Endothelial cell (in vitro differentiated cells): ENCODE data around the gene SND1. TPM values are rescaled to one million over a fixed set of nuclear protein-coding genes. Genes with fewer than 3 reads are reported as not detected.

Source experiments
- DNase-seq: peaks from one replicate; pipeline ENCODE4 v3.0.0; 2021; ENCODE audit warnings: low spot score
- H3K27ac Mint-ChIP-seq: one replicate; pipeline ENCODE4 v1.8.0; 2021; ENCODE audit warnings: mixed read lengths, inconsistent platforms; ENCODE audit not compliant: unreplicated experiment
- H3K27me3 Mint-ChIP-seq: one replicate; pipeline ENCODE4 v1.8.0; 2021; ENCODE audit warnings: mild to moderate bottlenecking, moderate library complexity, mixed read lengths, inconsistent platforms; ENCODE audit not compliant: unreplicated experiment
- H3K36me3 Mint-ChIP-seq: one replicate; pipeline ENCODE4 v1.8.0; 2021; ENCODE audit warnings: mild to moderate bottlenecking, low read depth, mixed read lengths, inconsistent platforms; ENCODE audit not compliant: unreplicated experiment
- H3K4me1 Mint-ChIP-seq: one replicate; pipeline ENCODE4 v1.8.0; 2021; ENCODE audit warnings: mild to moderate bottlenecking, mixed read lengths, inconsistent platforms; ENCODE audit not compliant: unreplicated experiment
- H3K4me3 Mint-ChIP-seq: one replicate; pipeline ENCODE4 v1.8.0; 2021; ENCODE audit warnings: mild to moderate bottlenecking, mixed read lengths, inconsistent platforms; ENCODE audit not compliant: unreplicated experiment
- H3K9me3 Mint-ChIP-seq: one replicate; pipeline ENCODE4 v1.8.0; 2021; ENCODE audit warnings: mixed read lengths, inconsistent platforms; ENCODE audit not compliant: unreplicated experiment
- total RNA-seq: library from RNA; stranded (reverse); fragmentation: NEBNext Ultra II Directional; extraction: Animal tissue kit (Norgen Biotek cat#: 25700); gene quantifications from one replicate; pipeline ENCODE4 v1.2.1, GENCODE V29; 2021; ENCODE audit not compliant: unreplicated experiment
- TF ChIP-seq, protein P1 (sequence below): fragments of 200-600 bp; sonication (generic); IDR thresholded peaks from one replicate; pipeline ENCODE4 v1.5.0; 2021; ENCODE audit warnings: antibody characterized with exemption; ENCODE audit not compliant: unreplicated experiment

The SND1 gene
- total RNA-seq, 1 donor from 2014 or later: 375 TPM

DNA sequence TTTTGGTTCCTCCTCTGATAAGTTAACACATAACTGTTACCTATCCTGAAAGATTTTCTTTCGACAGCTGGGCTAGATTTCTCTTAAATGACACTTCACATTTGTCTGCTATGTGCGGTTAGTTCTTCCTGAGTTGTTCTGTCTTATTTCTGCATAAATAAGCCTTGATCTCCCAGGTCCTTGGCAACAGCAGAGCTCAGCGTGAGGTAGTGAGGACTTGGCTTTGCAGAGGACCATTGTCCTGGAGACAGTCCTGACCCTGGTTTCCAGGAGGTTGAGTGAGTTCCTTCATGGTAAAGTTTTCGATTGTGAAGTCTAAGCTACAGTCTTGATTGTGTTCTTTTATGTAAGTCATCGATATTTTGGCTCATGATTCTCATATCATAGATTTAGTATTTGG lies 23.7 kb downstream of the SND1 start:
- no peak for DNase-seq
- peaks cover 6% of the 10 kb centered on the region for H3K27me3 Mint-ChIP-seq
- H3K9me3 Mint-ChIP-seq: no peaks in the 10 kb centered on the region
- H3K4me1 Mint-ChIP-seq: peaks cover 44% of the 10 kb centered on the region
- peak overlapping the region; percentile 70 for H3K27ac Mint-ChIP-seq
- peak overlapping the region; percentile 53 for H3K4me3 Mint-ChIP-seq
- peaks cover 54% of the 10 kb centered on the region for H3K36me3 Mint-ChIP-seq
- TF ChIP-seq, protein P1, sequence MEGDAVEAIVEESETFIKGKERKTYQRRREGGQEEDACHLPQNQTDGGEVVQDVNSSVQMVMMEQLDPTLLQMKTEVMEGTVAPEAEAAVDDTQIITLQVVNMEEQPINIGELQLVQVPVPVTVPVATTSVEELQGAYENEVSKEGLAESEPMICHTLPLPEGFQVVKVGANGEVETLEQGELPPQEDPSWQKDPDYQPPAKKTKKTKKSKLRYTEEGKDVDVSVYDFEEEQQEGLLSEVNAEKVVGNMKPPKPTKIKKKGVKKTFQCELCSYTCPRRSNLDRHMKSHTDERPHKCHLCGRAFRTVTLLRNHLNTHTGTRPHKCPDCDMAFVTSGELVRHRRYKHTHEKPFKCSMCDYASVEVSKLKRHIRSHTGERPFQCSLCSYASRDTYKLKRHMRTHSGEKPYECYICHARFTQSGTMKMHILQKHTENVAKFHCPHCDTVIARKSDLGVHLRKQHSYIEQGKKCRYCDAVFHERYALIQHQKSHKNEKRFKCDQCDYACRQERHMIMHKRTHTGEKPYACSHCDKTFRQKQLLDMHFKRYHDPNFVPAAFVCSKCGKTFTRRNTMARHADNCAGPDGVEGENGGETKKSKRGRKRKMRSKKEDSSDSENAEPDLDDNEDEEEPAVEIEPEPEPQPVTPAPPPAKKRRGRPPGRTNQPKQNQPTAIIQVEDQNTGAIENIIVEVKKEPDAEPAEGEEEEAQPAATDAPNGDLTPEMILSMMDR: no peak

DNA sequence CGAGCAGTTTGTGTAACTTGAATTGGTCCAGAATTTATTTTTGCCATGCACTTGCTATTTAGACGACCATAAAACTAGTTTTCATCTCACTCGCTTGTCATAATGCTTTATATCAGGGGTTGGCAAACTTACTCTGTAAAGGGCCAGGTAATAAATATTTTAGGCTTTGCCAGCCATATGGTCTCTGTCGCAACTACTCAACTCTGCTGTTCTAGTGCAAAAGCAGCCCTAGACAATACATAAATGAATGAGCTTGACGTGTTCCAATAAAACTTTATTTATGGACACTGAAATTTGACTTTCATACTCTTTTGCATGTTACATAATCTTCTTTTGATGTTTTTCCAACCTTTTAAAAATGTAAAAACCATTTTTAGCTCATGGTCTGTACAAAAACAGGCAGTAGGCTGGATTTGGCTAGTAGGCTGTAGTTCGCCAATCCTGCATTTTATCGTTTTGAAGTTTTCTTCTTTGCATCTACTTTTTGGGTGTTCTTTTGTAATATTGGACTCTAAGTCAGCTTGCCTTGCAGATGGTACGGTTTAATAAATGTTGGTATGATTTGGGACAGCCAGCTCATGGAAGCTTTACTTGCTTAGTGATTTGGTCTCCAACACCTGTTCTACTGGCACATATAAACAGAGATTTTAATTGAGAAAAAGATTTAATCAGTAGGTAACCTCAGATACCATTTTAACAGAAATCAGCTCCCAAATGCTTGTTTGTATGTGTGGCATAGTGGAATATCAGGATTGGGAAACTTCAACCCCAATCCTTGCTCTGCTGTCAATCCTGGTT lies 25.6 kb downstream of the SND1 start:
- Mint-ChIP-seq H3K36me3 (peaks cover 50% of the 10 kb centered on the region), H3K27ac (peak overlapping the region; percentile 42)

DNA sequence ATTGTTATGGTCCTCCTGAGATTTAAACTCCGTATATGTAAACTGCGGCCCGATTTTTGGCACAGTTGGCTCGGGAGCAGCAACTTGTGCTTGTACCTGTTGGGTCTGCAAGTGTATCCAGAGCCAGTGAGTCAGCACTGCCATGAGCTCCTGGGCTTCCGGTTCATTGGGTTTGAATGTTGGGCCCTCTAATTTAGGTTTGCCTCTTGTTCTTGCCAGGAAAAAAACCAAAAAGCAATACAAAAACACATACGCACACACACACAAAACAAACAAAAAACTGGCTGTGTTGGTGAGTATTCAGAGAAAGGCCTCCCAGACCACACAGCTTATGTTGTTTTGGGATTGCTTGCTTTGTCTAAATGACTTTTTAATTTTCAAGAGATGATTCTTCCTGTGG lies 26.3 kb downstream of the SND1 start:
- H3K9me3 Mint-ChIP-seq: no peaks in the 10 kb centered on the region
- no peak overlapping the region for H3K4me3 Mint-ChIP-seq
- peaks cover 50% of the 10 kb centered on the region for H3K36me3 Mint-ChIP-seq
- peaks cover 65% of the 10 kb centered on the region for H3K4me1 Mint-ChIP-seq
- DNase-seq: no peak
- TF ChIP-seq, protein P1: no peak
- H3K27ac Mint-ChIP-seq: peak overlapping the region; percentile 42
- H3K27me3 Mint-ChIP-seq: peaks cover 6% of the 10 kb centered on the region

More for the DNA sequence above, 25.6 kb downstream of the SND1 start:
- Mint-ChIP-seq H3K27me3 (peaks cover 6% of the 10 kb centered on the region), H3K4me1 (peaks cover 58% of the 10 kb centered on the region), H3K4me3 (no peak overlapping the region), H3K9me3 (no peaks in the 10 kb centered on the region)
- TF ChIP-seq, protein P1: no peak
- DNase-seq: no peak

DNA sequence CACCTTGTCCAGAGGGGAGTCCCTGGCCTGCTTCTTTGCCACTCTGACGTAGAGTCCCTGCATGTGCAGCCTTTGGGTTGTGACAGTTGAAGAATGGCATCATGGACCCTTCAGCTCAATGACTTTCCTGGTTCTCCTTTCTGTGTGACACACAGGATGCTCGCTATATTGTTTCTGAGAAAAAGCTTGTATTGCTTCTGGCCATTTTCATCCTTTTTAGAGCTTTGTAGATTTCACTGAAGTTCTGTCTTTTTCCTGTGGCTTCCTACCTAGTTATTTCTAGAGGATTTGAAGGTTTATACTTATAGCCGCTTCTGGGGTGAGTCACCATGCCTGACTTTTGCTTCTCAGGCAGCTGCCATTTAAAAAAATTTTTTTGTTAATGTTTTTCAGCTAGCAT lies 27.0 kb downstream of the SND1 start:
- Mint-ChIP-seq H3K9me3 (no peaks in the 10 kb centered on the region), H3K36me3 (peaks cover 50% of the 10 kb centered on the region), H3K27me3 (peaks cover 6% of the 10 kb centered on the region), H3K4me3 (peak overlapping the region; percentile 14), H3K27ac (peak overlapping the region; percentile 40), H3K4me1 (peaks cover 66% of the 10 kb centered on the region)
- DNase-seq: no peak
- TF ChIP-seq, protein P1: no peak

DNA sequence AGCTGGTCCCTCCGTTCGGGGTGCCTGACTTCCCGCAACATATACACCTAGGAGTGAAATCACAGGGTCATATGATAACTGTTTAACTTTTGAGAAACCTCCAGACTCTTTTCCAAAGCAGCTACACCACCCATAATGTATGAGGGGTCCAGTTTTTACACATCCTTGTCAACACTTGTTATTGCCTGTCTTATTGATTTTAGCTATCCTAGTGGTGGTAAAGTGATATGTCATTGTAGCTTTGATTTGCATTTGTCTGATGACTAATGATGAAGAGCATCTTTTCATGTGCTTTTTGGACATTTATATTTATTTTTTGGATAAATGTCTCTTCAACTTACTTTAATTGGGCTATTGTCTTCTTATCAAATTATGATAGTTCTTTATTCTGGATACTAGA lies 29.0 kb downstream of the SND1 start:
- DNase-seq: no peak
- Mint-ChIP-seq H3K36me3 (peaks cover 44% of the 10 kb centered on the region), H3K27ac (no peak overlapping the region), H3K4me1 (peaks cover 74% of the 10 kb centered on the region), H3K9me3 (no peaks in the 10 kb centered on the region), H3K27me3 (peaks cover 10% of the 10 kb centered on the region), H3K4me3 (no peak overlapping the region)
- TF ChIP-seq, protein P1: peak; percentile 17
